Esophagus squamous epithelium (tissue), 4 donors: ENCODE measurements around the gene BNIP1.

ENCODE experiments used
- POLR2A ChIP-seq, 4 donors: fragments of 450-650 bp; IDR thresholded peaks; one replicate each; pipeline ENCODE4 v1.6.1; 2017; ENCODE audit warnings: antibody characterized with exemption in 4 of 4, mild to moderate bottlenecking in 4 of 4, moderate library complexity in 3 of 4
- TF ChIP-seq, protein P1 (sequence below), 6 experiments: fragments of 450-650 bp in 4 of 6; fragments of 200-600 bp in 2 of 6; sonication (generic) in 2 of 6; IDR thresholded peaks; one replicate each; pipeline ENCODE4 v1.5.1; 2016 to 2019; ENCODE audit warnings: antibody characterized with exemption in 6 of 6, mild to moderate bottlenecking in 4 of 6, moderate library complexity in 4 of 6

- TF ChIP-seq, protein P1, sequence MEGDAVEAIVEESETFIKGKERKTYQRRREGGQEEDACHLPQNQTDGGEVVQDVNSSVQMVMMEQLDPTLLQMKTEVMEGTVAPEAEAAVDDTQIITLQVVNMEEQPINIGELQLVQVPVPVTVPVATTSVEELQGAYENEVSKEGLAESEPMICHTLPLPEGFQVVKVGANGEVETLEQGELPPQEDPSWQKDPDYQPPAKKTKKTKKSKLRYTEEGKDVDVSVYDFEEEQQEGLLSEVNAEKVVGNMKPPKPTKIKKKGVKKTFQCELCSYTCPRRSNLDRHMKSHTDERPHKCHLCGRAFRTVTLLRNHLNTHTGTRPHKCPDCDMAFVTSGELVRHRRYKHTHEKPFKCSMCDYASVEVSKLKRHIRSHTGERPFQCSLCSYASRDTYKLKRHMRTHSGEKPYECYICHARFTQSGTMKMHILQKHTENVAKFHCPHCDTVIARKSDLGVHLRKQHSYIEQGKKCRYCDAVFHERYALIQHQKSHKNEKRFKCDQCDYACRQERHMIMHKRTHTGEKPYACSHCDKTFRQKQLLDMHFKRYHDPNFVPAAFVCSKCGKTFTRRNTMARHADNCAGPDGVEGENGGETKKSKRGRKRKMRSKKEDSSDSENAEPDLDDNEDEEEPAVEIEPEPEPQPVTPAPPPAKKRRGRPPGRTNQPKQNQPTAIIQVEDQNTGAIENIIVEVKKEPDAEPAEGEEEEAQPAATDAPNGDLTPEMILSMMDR (IDR thresholded peaks at IDR 0.05), result no peak
- no peak for TF ChIP-seq POLR2A (IDR thresholded peaks at IDR 0.05)
These were observed 8.2 kb downstream of the BNIP1 start for GRCh38 chr5:173152547-173152946.
